Colonic mucosa (tissue), 4 donors: ENCODE data around the gene TBXA2R. TPM values are rescaled to one million over a fixed set of nuclear protein-coding genes. Genes with fewer than 3 reads are reported as not detected.

ENCODE experiments used
- DNase-seq: peaks from one replicate; pipeline ENCODE4 v3.0.0-alpha.2; 2020
- H3K27ac ChIP-seq: fragments of 200-600 bp; one replicate; pipeline ENCODE4 v1.8.0; 2021
- H3K27me3 ChIP-seq: fragments of 200-600 bp; one replicate; pipeline ENCODE4 v1.8.0; 2021
- H3K36me3 ChIP-seq: fragments of 200-600 bp; one replicate; pipeline ENCODE4 v1.8.0; 2021
- H3K4me1 ChIP-seq: fragments of 200-600 bp; one replicate; pipeline ENCODE4 v1.8.0; 2021; ENCODE audit warnings: mild to moderate bottlenecking
- H3K4me3 ChIP-seq: fragments of 200-600 bp; one replicate; pipeline ENCODE4 v1.8.0; 2021
- H3K9ac ChIP-seq, 2 donors: one replicate each; pipeline ENCODE4 v1.7.0; 2013; ENCODE audit warnings: control low read depth in 2 of 2, low read depth in 2 of 2, low read length in 2 of 2
- H3K9me3 ChIP-seq: fragments of 200-600 bp; one replicate; pipeline ENCODE4 v1.8.0; 2021
- intact Hi-C: fragments of 100-400 bp; cut with DNase I; formaldehyde crosslinking; loops from one replicate; pipeline ENCODE4 v1.14.1; 2022
- total RNA-seq, 2 donors: library from RNA; stranded (reverse); fragmentation: NEBNext Ultra II Directional in 1 of 2; extraction: Animal tissue kit (Norgen Biotek cat#: 25700) in 1 of 2; gene quantifications; one replicate each; pipeline ENCODE4 v1.2.1, GENCODE V29; 2021
- TF ChIP-seq, protein P1 (sequence below): fragments of 200-600 bp; IDR thresholded peaks from one replicate; pipeline ENCODE4 v1.8.0; 2022; ENCODE audit warnings: antibody characterized with exemption, mild to moderate bottlenecking
- donor health status: healthy.
- donor health status: DM: no; HTN: no; CAD: no.
- donor health status: DM: no; HTN: no; CAD: no.

Gene TBXA2R
- total RNA-seq, 2 donors from 2014 or later: 1.5 to 1.7 TPM

DNA sequence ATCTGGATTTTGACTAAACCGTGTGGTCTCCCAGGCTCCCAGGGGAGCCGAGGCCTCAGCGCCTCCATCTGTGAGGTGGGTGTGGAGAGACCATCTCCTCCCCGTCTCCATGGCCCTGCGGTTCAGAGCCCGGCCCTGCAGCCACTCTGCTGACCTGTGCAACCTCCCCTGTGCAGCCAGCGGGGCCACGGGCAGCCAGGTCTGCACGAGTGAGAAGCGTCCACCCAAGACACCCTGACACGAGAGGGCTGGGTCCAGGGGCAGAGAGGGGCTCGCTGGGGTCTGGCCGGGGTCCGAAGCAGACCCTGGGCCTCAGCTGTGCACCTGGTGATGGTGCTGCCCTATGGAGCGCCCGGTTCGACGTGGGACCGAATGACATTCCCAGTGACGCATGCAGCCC is 30.3 kb upstream of the TBXA2R start:
- Histone ChIP-seq H3K9ac (no peak overlapping the region), H3K27ac (no peak overlapping the region), H3K4me3 (no peak overlapping the region), H3K27me3 (no peaks in the 10 kb centered on the region), H3K9me3 (no peaks in the 10 kb centered on the region), H3K36me3 (no peaks in the 10 kb centered on the region), H3K4me1 (no peaks in the 10 kb centered on the region)
- intact Hi-C loops: no loop called here
- TF ChIP-seq, protein P1, sequence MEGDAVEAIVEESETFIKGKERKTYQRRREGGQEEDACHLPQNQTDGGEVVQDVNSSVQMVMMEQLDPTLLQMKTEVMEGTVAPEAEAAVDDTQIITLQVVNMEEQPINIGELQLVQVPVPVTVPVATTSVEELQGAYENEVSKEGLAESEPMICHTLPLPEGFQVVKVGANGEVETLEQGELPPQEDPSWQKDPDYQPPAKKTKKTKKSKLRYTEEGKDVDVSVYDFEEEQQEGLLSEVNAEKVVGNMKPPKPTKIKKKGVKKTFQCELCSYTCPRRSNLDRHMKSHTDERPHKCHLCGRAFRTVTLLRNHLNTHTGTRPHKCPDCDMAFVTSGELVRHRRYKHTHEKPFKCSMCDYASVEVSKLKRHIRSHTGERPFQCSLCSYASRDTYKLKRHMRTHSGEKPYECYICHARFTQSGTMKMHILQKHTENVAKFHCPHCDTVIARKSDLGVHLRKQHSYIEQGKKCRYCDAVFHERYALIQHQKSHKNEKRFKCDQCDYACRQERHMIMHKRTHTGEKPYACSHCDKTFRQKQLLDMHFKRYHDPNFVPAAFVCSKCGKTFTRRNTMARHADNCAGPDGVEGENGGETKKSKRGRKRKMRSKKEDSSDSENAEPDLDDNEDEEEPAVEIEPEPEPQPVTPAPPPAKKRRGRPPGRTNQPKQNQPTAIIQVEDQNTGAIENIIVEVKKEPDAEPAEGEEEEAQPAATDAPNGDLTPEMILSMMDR: no peak
- DNase-seq: no peak

DNA sequence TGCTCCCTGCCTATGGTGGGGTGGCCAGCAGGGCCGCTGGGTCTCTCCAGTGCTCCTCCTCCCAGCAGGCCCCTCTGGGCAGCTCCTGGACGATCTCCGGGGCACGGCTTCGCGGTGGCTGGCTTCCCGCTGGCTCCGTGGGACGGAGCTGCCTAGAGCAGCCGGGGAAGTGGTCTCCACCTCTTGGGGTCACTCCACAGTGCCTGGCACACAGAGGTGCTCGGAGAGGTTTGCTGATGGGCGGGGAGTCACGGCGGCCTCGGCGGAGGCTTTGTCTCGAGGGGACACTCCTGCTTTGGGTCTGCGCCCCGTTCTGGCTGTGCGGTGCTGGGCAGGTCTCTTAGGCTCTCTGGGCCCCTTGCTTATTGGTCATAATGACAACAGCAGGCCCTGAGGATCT is 29.8 kb upstream of the TBXA2R start:
- DNase-seq: no peak
- H3K36me3 ChIP-seq: no peaks in the 10 kb centered on the region

DNA sequence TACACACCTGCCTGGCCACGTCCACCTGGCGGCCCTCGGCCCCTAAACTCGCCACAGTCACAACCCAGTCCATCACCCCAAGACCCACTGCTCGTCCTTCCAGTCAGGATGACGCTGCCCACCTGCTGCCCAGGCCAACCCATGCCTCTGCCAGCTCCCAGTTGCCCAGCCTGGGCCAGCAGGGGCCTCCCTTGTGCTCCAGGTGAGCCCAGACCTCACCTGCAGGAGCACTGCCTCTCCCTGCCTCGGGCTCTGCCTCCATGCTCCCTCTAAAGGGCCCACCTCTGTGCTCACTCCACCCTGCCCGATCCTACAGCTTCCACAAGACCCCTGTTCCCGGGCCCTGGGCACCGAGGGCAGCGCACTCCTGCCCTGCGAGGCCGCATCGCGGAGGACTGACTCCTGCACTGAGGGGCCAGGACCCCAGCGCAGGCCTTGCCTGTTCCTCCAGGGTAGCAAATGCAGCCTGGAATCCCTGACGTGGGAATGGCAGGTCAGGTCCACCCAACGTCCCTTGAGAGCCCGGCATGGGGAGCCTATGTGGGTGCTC is 27.9 kb upstream of the TBXA2R start:
- TF ChIP-seq, protein P1: no peak
- intact Hi-C loops: no loop called here
- H3K27ac ChIP-seq: no peak overlapping the region
- no peaks in the 10 kb centered on the region for H3K9me3 ChIP-seq
- no peaks in the 10 kb centered on the region for H3K4me1 ChIP-seq
- no peak for DNase-seq
- H3K9ac ChIP-seq: no peak overlapping the region
- H3K27me3 ChIP-seq: no peaks in the 10 kb centered on the region
- no peak overlapping the region for H3K4me3 ChIP-seq
- H3K36me3 ChIP-seq: no peaks in the 10 kb centered on the region

More for the DNA sequence above, 29.8 kb upstream of the TBXA2R start:
- Histone ChIP-seq H3K9me3 (no peaks in the 10 kb centered on the region), H3K9ac (no peak overlapping the region), H3K27ac (no peak overlapping the region), H3K4me1 (no peaks in the 10 kb centered on the region), H3K4me3 (no peak overlapping the region), H3K27me3 (no peaks in the 10 kb centered on the region)
- intact Hi-C loops: no loop called here
- TF ChIP-seq, protein P1: no peak

DNA sequence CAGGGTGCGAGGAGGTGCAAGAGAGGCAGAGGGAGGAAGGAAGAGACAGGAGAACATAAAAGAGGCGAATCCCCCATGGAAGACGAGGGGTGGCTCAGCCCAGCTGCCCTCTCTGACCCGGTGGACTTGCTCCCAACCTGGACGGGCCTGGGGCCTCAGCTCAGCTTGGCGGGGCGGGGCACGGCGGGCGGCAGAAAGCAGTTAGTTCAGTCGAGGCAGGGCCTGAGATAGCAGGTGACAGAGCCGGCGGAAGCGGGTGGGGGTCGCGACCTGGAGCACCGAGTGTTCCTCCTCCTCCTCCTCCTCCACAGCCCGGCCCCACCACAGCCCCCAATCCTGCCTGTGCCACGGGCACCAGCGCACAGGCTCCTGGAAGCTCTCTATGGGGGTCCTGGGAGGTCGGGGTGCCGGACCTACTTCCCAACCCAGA is 26.9 kb upstream of the TBXA2R start:
- TF ChIP-seq, protein P1: no peak
- intact Hi-C loops: no loop called here

DNA sequence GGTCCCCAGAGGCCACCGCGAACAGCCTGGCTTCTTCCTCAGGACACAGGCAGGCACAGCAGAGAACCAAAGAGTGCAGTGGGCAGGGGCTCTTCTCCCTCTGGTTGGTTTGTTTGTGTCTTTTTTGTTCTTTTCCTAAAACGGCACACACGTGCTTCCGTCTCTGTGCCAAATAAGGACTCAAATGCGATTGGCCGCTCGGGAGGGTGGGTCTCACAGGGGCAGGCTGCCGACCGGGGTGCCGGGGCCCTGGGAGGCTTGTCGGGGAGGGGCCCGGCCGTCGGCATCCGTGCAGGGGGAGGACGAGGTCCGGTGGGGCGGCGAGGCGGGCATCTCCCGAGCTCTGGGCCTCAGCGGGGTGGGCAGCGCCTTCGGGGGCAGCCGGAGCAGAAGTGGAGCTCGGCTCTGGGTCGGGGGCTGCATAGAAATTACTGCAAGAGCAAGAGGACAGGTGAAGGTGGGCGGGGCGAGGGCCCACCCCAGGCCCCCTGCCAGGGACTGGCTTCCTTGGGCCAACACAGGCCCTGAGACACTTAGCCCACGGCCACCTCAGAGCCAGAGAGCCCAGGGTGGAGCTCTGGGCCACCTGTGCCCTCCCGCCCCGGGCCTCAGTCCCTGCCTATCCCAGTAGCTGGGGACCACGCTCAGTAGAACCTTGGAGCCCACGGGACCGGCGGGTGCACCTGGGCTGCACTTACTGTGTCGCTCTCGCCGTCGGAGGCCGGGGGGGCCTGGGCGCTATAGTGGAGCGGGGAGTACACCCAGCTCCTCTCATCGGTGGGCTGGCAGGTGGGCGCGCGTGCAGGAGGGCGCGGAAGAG is 26.3 kb upstream of the TBXA2R start:
- Histone ChIP-seq H3K9ac (no peak overlapping the region), H3K36me3 (no peaks in the 10 kb centered on the region), H3K4me1 (no peaks in the 10 kb centered on the region), H3K27ac (no peak overlapping the region), H3K4me3 (no peak overlapping the region), H3K27me3 (no peaks in the 10 kb centered on the region), H3K9me3 (no peaks in the 10 kb centered on the region)
- TF ChIP-seq, protein P1: no peak
- intact Hi-C loops: no loop called here
- DNase-seq: no peak

More for the DNA sequence above, 26.9 kb upstream of the TBXA2R start:
- Histone ChIP-seq H3K4me1 (no peaks in the 10 kb centered on the region), H3K27me3 (no peaks in the 10 kb centered on the region), H3K27ac (no peak overlapping the region), H3K9ac (no peak overlapping the region), H3K4me3 (no peak overlapping the region), H3K9me3 (no peaks in the 10 kb centered on the region), H3K36me3 (no peaks in the 10 kb centered on the region)
- DNase-seq: no peak
